ENCODE results near the gene RAB10. TPM values are rescaled to one million over a fixed set of nuclear protein-coding genes. Genes with fewer than 3 reads are reported as not detected.
A peak's percentile ranks its signal among the peaks of the same experiment; 100 is the strongest.
"Not testable (repeated sequence)": the region's sequence is repeated elsewhere in the genome, so short reads cannot be mapped to it uniquely, and the experiment has no call there.

The RAB10 gene
- total RNA-seq, 1 experiment from 2014 or later = 268 TPM

GRCh38 chr2:26058390-26058789, 24.5 kb downstream of the RAB10 start:
- DNase-seq (ENCODE audit: low spot score) = no peak

GRCh38 chr2:26059542-26059941, 25.7 kb downstream of the RAB10 start:
- DNase-seq (ENCODE audit: low spot score) = no peak

- no peak for DNase-seq (ENCODE audit: low spot score)
Observed at GRCh38 chr2:26061539-26061938, 27.7 kb downstream of the RAB10 start.

GRCh38 chr2:26064846-26065245, 31.0 kb downstream of the RAB10 start:
- DNase-seq (ENCODE audit: low spot score) = no peak

GRCh38 chr2:26067186-26067974, 33.5 kb downstream of the RAB10 start:
- no peak for DNase-seq (ENCODE audit: low spot score)

- DNase-seq (ENCODE audit: low spot score) = no peak
Observed at GRCh38 chr2:26067980-26068507, 34.2 kb downstream of the RAB10 start.

- peak; percentile 89 for DNase-seq (ENCODE audit: low spot score)
Observed at GRCh38 chr2:26068602-26069298, 34.9 kb downstream of the RAB10 start.

GRCh38 chr2:26070730-26071129, 36.8 kb downstream of the RAB10 start:
- DNase-seq (ENCODE audit: low spot score) = no peak

GRCh38 chr2:26072925-26073768, 39.3 kb downstream of the RAB10 start:
- no peak for DNase-seq (ENCODE audit: low spot score)

GRCh38 chr2:26073830-26074229, 39.9 kb downstream of the RAB10 start:
- no peak for DNase-seq (ENCODE audit: low spot score)

GRCh38 chr2:26074676-26075075, 40.8 kb downstream of the RAB10 start:
- DNase-seq (ENCODE audit: low spot score) = no peak

GRCh38 chr2:26075173-26075572, 41.3 kb downstream of the RAB10 start:
- DNase-seq (ENCODE audit: low spot score) = no peak

- no peak for DNase-seq (ENCODE audit: low spot score)
Observed at GRCh38 chr2:26076001-26076587, 42.2 kb downstream of the RAB10 start.

- DNase-seq (ENCODE audit: low spot score) = no peak
Observed at GRCh38 chr2:26077291-26077690, 43.4 kb downstream of the RAB10 start.

- DNase-seq (ENCODE audit: low spot score) = no peak
Observed at GRCh38 chr2:26078939-26079338, 45.1 kb downstream of the RAB10 start.

GRCh38 chr2:26080356-26080755, 46.5 kb downstream of the RAB10 start:
- no peak for DNase-seq (ENCODE audit: low spot score)

- not testable (repeated sequence) for DNase-seq (ENCODE audit: low spot score)
Observed at GRCh38 chr2:26080925-26081324, 47.0 kb downstream of the RAB10 start.

GRCh38 chr2:26081556-26081955, 47.7 kb downstream of the RAB10 start:
- DNase-seq (ENCODE audit: low spot score) = no peak

GRCh38 chr2:26086155-26086637, 52.3 kb downstream of the RAB10 start:
- peak; percentile 80 for DNase-seq (ENCODE audit: low spot score)

GRCh38 chr2:26086779-26087178, 52.9 kb downstream of the RAB10 start:
- DNase-seq (ENCODE audit: low spot score) = no peak

- peak; percentile 31 for DNase-seq (ENCODE audit: low spot score)
Observed at GRCh38 chr2:26088038-26088643, 54.3 kb downstream of the RAB10 start.

Measured in A172 (cell line).